ENCODE data around the gene SDE2. TPM values are rescaled to one million over a fixed set of nuclear protein-coding genes. Genes with fewer than 3 reads are reported as not detected.
"Not testable (repeated sequence)": the region's sequence is repeated elsewhere in the genome, so short reads cannot be mapped to it uniquely, and the experiment has no call there.

The SDE2 gene
- total RNA-seq, 4 donors from 2014 or later, result 19.9 to 41.0 (median 27.3) TPM

DNA sequence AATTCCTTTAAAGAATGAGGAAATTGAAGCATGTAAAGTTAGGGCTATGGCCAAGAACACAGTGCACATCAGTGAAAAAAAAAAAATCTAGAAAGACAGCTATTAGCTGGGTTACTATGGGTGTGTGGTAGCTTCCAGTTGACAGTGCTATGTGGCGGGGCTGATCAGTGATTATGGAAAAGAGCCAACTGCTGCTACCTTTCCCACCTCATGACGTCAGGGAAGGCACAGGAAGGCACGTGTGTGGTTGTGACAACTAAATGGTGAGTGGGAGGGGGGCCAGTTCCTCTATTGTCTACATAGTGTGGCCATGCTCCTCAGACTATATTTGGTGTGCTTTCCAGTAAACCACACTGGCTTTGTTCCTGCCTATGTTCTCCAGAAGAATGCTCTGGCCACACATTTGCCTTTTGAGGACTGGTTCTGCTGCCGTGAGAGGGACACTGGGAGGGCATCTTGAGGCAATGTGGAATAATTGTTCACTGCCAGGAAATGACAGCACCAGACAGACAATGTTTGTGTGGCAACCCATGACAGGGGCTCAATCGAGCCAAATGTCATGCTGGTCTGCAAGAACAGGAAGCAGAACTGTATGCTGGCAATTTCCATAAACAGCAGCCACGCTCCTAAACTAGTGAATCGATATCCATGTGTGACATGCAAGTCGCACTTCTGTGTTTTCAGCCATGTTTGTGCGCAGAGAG, 3.0 kb upstream of the SDE2 start:
- Histone ChIP-seq H3K4me1 (peaks cover 18 to 21% of the 10 kb centered on the region in 2 donors), H3K27ac (peak overlapping the region; percentile 38 to 96 (median 80)), H3K4me3 (replicated peaks in 1 of 3) (no peak overlapping the region), H3K27me3 (no peaks in the 10 kb centered on the region), H3K9me3 (no peaks in the 10 kb centered on the region), H3K36me3 (no peaks in the 10 kb centered on the region)
- DNase-seq, result peak; percentile 27 to 54
- TF ChIP-seq POLR2A (IDR thresholded peaks at IDR 0.05), result no peak
- TF ChIP-seq, protein P1, sequence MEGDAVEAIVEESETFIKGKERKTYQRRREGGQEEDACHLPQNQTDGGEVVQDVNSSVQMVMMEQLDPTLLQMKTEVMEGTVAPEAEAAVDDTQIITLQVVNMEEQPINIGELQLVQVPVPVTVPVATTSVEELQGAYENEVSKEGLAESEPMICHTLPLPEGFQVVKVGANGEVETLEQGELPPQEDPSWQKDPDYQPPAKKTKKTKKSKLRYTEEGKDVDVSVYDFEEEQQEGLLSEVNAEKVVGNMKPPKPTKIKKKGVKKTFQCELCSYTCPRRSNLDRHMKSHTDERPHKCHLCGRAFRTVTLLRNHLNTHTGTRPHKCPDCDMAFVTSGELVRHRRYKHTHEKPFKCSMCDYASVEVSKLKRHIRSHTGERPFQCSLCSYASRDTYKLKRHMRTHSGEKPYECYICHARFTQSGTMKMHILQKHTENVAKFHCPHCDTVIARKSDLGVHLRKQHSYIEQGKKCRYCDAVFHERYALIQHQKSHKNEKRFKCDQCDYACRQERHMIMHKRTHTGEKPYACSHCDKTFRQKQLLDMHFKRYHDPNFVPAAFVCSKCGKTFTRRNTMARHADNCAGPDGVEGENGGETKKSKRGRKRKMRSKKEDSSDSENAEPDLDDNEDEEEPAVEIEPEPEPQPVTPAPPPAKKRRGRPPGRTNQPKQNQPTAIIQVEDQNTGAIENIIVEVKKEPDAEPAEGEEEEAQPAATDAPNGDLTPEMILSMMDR (IDR thresholded peaks at IDR 0.05), result no peak
- intact Hi-C loops (cut with DNase I), result loop anchor here (10.0 kb wide), 1 partner anchor 53 kb away; no protein-coding TSS in a partner anchor
- 40 to 45% methylated on average over 9 of the region's 9 CpGs for WGBS, 2 donors

DNA sequence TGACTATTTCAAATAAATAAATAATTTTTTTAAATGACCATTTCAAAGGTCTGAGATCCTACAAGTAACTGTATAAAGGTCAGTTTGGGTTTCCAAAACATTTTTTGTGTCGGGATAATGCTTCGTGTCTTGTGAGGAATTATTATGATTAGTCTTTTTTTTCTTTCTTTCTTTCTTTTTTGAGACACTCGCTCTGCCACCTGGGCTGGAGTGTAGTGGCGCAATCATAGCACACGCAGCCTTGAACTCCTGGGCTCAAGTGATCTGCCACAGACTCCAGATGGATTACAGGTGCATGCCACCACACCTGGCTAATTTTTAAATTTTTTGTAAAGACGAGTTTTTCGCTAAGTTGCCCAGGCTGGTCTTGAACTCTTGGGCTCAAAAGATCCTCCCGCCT, 1.9 kb upstream of the SDE2 start:
- intact Hi-C loops (cut with DNase I), result loop anchor here (10.0 kb wide), 1 partner anchor 54 kb away; no protein-coding TSS in a partner anchor
- DNase-seq, result no peak
- H3K36me3 ChIP-seq, result no peaks in the 10 kb centered on the region
- no peaks in the 10 kb centered on the region for H3K27me3 ChIP-seq
- no peak overlapping the region for H3K4me3 ChIP-seq (replicated peaks in 1 of 3)
- H3K4me1 ChIP-seq, result peaks cover 18 to 21% of the 10 kb centered on the region in 2 donors
- H3K9me3 ChIP-seq, result no peaks in the 10 kb centered on the region
- peak overlapping the region in 2 of 3 donors; percentile 80 to 96 for H3K27ac ChIP-seq
- WGBS, 2 donors, result 90 to 97% methylated on average over 8 of the region's 8 CpGs
- TF ChIP-seq, protein P1 (IDR thresholded peaks at IDR 0.05), result no peak
- no peak for TF ChIP-seq POLR2A (IDR thresholded peaks at IDR 0.05)

DNA sequence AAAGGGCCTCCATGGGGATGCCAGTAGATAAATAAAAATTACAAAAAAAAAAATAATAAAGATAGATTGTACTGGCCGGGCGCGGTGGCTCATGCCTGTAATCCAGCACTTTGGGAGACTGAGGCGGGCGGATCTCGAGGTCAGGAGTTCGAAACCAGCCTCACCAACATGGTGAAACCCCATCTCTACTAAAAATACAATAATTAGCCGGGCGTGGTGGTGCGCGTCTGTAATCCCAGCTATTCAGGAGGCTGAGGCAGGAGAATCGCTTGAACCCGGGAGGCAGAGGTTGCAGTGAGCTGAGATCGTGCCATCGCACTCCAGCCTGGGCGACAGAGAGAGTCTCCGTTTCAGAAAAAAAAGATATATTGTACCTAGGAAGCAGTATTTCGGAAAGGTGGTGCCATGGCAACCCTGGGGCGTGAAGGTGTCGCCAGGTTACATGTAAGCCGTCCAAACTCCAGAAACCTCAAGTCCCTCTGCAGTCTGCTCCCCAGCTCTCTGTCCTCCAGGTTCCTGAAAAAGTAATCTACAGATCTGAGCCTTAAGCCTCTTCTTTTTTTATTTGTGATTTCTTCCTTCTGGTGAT, 1.4 kb upstream of the SDE2 start:
- not testable (repeated sequence) for H3K36me3 ChIP-seq; DNase-seq; H3K4me3 ChIP-seq (replicated peaks in 1 of 3); H3K9me3 ChIP-seq; H3K27me3 ChIP-seq
- peak overlapping the region; percentile 94 to 98 (median 96) for H3K27ac ChIP-seq
- 94 to 96% methylated on average over 21 of the region's 21 CpGs for WGBS, 2 donors
- H3K4me1 ChIP-seq, result peaks cover 18 to 26% of the 10 kb centered on the region in 2 donors
- intact Hi-C loops (cut with DNase I), result loop anchor here (10.0 kb wide), 1 partner anchor 54 kb away; no protein-coding TSS in a partner anchor

DNA sequence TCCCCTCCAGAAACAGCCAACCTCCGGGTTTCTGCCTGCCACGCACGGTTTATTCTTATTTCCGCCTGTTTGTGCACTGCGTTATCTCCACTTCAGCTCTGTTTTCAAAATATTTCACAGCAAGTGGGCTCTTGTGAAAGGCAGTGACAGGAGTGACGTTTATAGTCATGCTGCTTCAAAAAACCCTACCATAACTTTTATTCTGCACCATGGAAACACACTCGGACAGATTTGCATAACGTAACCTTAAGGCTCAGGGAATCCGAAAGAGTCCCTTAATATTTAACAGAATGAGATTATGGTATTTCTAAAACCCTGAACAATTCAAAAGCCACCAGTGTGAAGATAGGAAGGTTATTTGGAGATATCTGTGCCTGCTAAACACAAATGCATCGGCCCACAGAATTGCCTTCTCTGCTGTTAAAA, 782 bp upstream of the SDE2 start:
- Histone ChIP-seq H3K27me3 (no peaks in the 10 kb centered on the region), H3K9me3 (no peaks in the 10 kb centered on the region), H3K4me3 (replicated peaks in 1 of 3) (peak overlapping the region; percentile 14 to 55 (median 28)), H3K4me1 (peaks cover 18 to 26% of the 10 kb centered on the region in 2 donors), H3K36me3 (peaks cover 2% of the 10 kb centered on the region in 2 donors), H3K27ac (peak overlapping the region; percentile 94 to 98 (median 96))
- WGBS, 2 donors, result 27 to 31% methylated on average over 10 of the region's 10 CpGs
- intact Hi-C loops (cut with DNase I), result loop anchor here (10.0 kb wide), 2 partner anchors 55 to 225 kb away; partner anchors contain the start of gene SRP9
- TF ChIP-seq, protein P1 (IDR thresholded peaks at IDR 0.05), result no peak
- TF ChIP-seq POLR2A (IDR thresholded peaks at IDR 0.05), result no peak
- no peak for DNase-seq

DNA sequence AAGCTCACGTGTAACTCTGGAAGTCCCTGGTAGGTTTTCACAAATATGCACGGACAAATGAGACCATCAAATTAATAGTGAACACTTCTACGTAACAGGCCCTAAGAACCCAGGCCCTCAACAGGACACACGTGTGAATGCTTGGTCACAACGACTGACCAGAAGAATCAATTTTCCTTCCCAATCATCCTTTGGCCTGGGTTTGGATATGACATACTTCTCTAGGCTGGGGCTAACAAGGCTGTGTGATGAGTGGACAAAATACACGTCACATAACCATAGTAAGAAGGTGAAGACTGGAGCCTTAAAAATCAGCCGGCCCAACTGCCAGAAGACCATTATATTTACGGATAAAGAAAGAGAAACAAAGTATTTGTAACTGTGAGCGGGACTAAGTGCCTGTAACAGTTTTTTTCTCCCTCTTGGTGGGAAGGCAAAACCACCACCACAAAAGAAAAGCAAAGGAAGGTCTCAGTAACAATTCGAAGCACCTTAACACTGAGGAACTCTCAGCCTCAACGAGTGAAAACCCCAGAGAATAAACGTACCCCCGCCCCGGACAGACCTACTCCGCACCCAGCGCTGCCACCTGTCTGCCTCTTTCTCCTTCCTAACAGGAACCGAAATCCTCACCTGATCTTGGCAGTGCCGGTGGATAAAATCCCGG, 450 bp downstream of the SDE2 start:
- Histone ChIP-seq H3K27ac (peak overlapping the region; percentile 58 to 98 (median 80)), H3K4me3 (replicated peaks in 1 of 3) (peak overlapping the region; percentile 55 to 73 (median 67)), H3K27me3 (no peaks in the 10 kb centered on the region), H3K36me3 (peaks cover 8 to 13% of the 10 kb centered on the region in 2 donors), H3K9me3 (no peaks in the 10 kb centered on the region), H3K4me1 (peaks cover 18 to 26% of the 10 kb centered on the region in 2 donors)
- TF ChIP-seq, protein P1 (IDR thresholded peaks at IDR 0.05), result no peak
- no peak for TF ChIP-seq POLR2A (IDR thresholded peaks at IDR 0.05)
- no peak for DNase-seq
- intact Hi-C loops (cut with DNase I), result loop anchor here (10.0 kb wide), 1 partner anchor 224 kb away; the partner anchor contains the start of gene SRP9
- 1 to 3% methylated on average over 17 to 19 of the region's 19 CpGs for WGBS, 2 donors

Measured in thyroid gland (tissue), 4 donors.